Left forelimb (tissue), 1 donor: Measurements from ENCODE around the gene LANCL2.

Experiments
- DNase-seq: peaks from one replicate; pipeline ENCODE4 v3.0.0-alpha.2; 2018; ENCODE audit warnings: low spot score

Gene LANCL2

GRCh38 chr7:55438085-55438756 lies 73.1 kb downstream of the LANCL2 start:
- no peak for DNase-seq

GRCh38 chr7:55438757-55439525 lies 73.8 kb downstream of the LANCL2 start:
- no peak for DNase-seq

GRCh38 chr7:55439627-55440026 lies 74.5 kb downstream of the LANCL2 start:
- DNase-seq, result no peak

GRCh38 chr7:55440040-55440690 lies 75.0 kb downstream of the LANCL2 start:
- no peak for DNase-seq

- DNase-seq, result no peak
Observed at GRCh38 chr7:55441002-55441401, 75.9 kb downstream of the LANCL2 start.

- no peak for DNase-seq
Observed at GRCh38 chr7:55441774-55442522, 76.8 kb downstream of the LANCL2 start.

GRCh38 chr7:55444786-55445185 lies 79.6 kb downstream of the LANCL2 start:
- DNase-seq, result no peak

GRCh38 chr7:55448526-55448925 lies 83.4 kb downstream of the LANCL2 start:
- no peak for DNase-seq

GRCh38 chr7:55449205-55449991 lies 84.3 kb downstream of the LANCL2 start:
- DNase-seq, result peak; percentile 40

GRCh38 chr7:55449992-55450535 lies 84.9 kb downstream of the LANCL2 start:
- DNase-seq, result peak; percentile 33

- no peak for DNase-seq
Observed at GRCh38 chr7:55452971-55453370, 87.8 kb downstream of the LANCL2 start.

- no peak for DNase-seq
Observed at GRCh38 chr7:55457801-55458200, 92.7 kb downstream of the LANCL2 start.

- no peak for DNase-seq
Observed at GRCh38 chr7:55458351-55458750, 93.2 kb downstream of the LANCL2 start.

GRCh38 chr7:55463686-55464262 lies 98.6 kb downstream of the LANCL2 start:
- no peak for DNase-seq

- no peak for DNase-seq
Observed at GRCh38 chr7:55464422-55464821, 99.3 kb downstream of the LANCL2 start.

- no peak for DNase-seq
Observed at GRCh38 chr7:55465691-55466090, 100.6 kb downstream of the LANCL2 start.

- no peak for DNase-seq
Observed at GRCh38 chr7:55467047-55467593, 102.0 kb downstream of the LANCL2 start.

GRCh38 chr7:55468495-55468894 lies 103.4 kb downstream of the LANCL2 start:
- no peak for DNase-seq

GRCh38 chr7:55469271-55469681 lies 104.1 kb downstream of the LANCL2 start:
- DNase-seq, result no peak

GRCh38 chr7:55469721-55470120 lies 104.6 kb downstream of the LANCL2 start:
- no peak for DNase-seq

- DNase-seq, result no peak
Observed at GRCh38 chr7:55470261-55470660, 105.1 kb downstream of the LANCL2 start.
